HepG2 (cell line): ENCODE results near the gene PML. TPM values are rescaled to one million over a fixed set of nuclear protein-coding genes. Genes with fewer than 3 reads are reported as not detected.

Experiments used
- ARHGAP35 ChIP-seq: sonication (generic); formaldehyde crosslinking; IDR thresholded peaks from 2 replicates; pipeline ENCODE4 v1.9.0; 2022; ENCODE audit warnings: mild to moderate bottlenecking, inconsistent platforms, moderate library complexity, missing genetic modification reagents, borderline replicate concordance
- BORCS8-MEF2B ChIP-seq: sonication (generic); formaldehyde crosslinking; IDR thresholded peaks from 2 replicates; pipeline ENCODE4 v1.8.0; 2022; ENCODE audit warnings: mild to moderate bottlenecking, missing genetic modification reagents
- BRF2 ChIP-seq: sonication (generic); formaldehyde crosslinking; IDR thresholded peaks from 2 replicates; pipeline ENCODE4 v1.8.1; 2022; ENCODE audit warnings: mild to moderate bottlenecking, missing genetic modification reagents
- CENPT ChIP-seq: sonication (generic); formaldehyde crosslinking; IDR thresholded peaks from 2 replicates; pipeline ENCODE4 v1.8.0; 2022; ENCODE audit warnings: low read depth, mild to moderate bottlenecking, moderate library complexity, missing genetic modification reagents
- DNMT1 ChIP-seq: sonication (generic); formaldehyde crosslinking; IDR thresholded peaks from 2 replicates; pipeline ENCODE4 v1.5.1; 2020; ENCODE audit warnings: mild to moderate bottlenecking, missing genetic modification reagents
- KDM2A ChIP-seq: sonication (generic); formaldehyde crosslinking; IDR thresholded peaks from 2 replicates; pipeline ENCODE4 v1.4.0; 2020; ENCODE audit warnings: low read depth, missing genetic modification reagents, borderline replicate concordance
- LCORL ChIP-seq, 2 experiments: fragments of 450-650 bp in 1 of 2; sonication (generic) in 1 of 2; formaldehyde crosslinking in 1 of 2; IDR thresholded peaks; 2 replicates each; pipeline versions ENCODE4 v1.5.0 to v1.6.1; 2017 to 2020; ENCODE audit warnings: antibody characterized with exemption in 1 of 2, missing genetic modification reagents in 1 of 2
- MBD4 ChIP-seq: IDR thresholded peaks from 2 replicates; pipeline ENCODE4 v1.6.1; 2012; ENCODE audit warnings: low read length, inconsistent platforms, borderline replicate concordance
- NFE2 ChIP-seq: sonication (generic); formaldehyde crosslinking; IDR thresholded peaks from 2 replicates; pipeline ENCODE4 v1.4.0; 2020; ENCODE audit warnings: missing genetic modification reagents
- PAX8 ChIP-seq: sonication (generic); formaldehyde crosslinking; IDR thresholded peaks from 2 replicates; pipeline ENCODE4 v1.8.0; 2022; ENCODE audit warnings: mild to moderate bottlenecking, missing genetic modification reagents, borderline replicate concordance
- PRPF4 ChIP-seq: fragments of 200-400 bp; formaldehyde crosslinking; IDR thresholded peaks from 2 replicates; pipeline ENCODE4 v1.6.1; 2016; ENCODE audit warnings: low read length, low read depth; ENCODE audit not compliant: poor library complexity, severe bottlenecking
- RFX5 ChIP-seq: IDR thresholded peaks from 2 replicates; pipeline ENCODE4 v1.6.1; 2011; ENCODE audit warnings: low read depth, low read length, improper control_type of control experiment
- SIX1 ChIP-seq: sonication (generic); formaldehyde crosslinking; IDR thresholded peaks from 2 replicates; pipeline ENCODE4 v1.4.0; 2020; ENCODE audit warnings: missing genetic modification reagents, borderline replicate concordance
- SMARCC2 ChIP-seq: fragments of 450-650 bp; IDR thresholded peaks from 2 replicates; pipeline ENCODE4 v1.6.1; 2017; ENCODE audit warnings: antibody characterized with exemption, mild to moderate bottlenecking
- TOE1 ChIP-seq: sonication (generic); formaldehyde crosslinking; IDR thresholded peaks from 2 replicates; pipeline ENCODE4 v1.4.0; 2020; ENCODE audit warnings: mild to moderate bottlenecking, missing genetic modification reagents
- TRIM22 ChIP-seq: fragments of 450-650 bp; IDR thresholded peaks from 2 replicates; pipeline ENCODE4 v1.6.1; 2017
- USF2 ChIP-seq, 2 experiments: sonication (generic) in 1 of 2; formaldehyde crosslinking in 1 of 2; IDR thresholded peaks; 2 replicates each; pipeline versions ENCODE4 v1.5.1 to v1.6.1; 2011 to 2020; ENCODE audit warnings: borderline replicate concordance in 1 of 2, low read depth in 1 of 2, low read length in 1 of 2, mild to moderate bottlenecking in 1 of 2, missing genetic modification reagents in 1 of 2, moderate library complexity in 1 of 2
- ZFX ChIP-seq: sonication (generic); formaldehyde crosslinking; IDR thresholded peaks from 2 replicates; pipeline ENCODE4 v1.4.0; 2020; ENCODE audit warnings: mild to moderate bottlenecking, low read depth, missing genetic modification reagents, moderate library complexity
- ZNF350 ChIP-seq: sonication (generic); formaldehyde crosslinking; IDR thresholded peaks from 2 replicates; pipeline ENCODE4 v1.4.0; 2020; ENCODE audit warnings: mild to moderate bottlenecking, low read depth, missing genetic modification reagents, borderline replicate concordance
- ZNF367 ChIP-seq: sonication (generic); formaldehyde crosslinking; IDR thresholded peaks from 2 replicates; pipeline ENCODE4 v1.4.0; 2020; ENCODE audit warnings: missing genetic modification reagents, borderline replicate concordance
- ZNF510 ChIP-seq: sonication (generic); formaldehyde crosslinking; IDR thresholded peaks from 2 replicates; pipeline ENCODE4 v1.4.0; 2020; ENCODE audit warnings: low read depth, mild to moderate bottlenecking, missing genetic modification reagents
- ZNF607 ChIP-seq: sonication (generic); formaldehyde crosslinking; IDR thresholded peaks from 2 replicates; pipeline ENCODE4 v1.5.1; 2020; ENCODE audit warnings: missing genetic modification reagents, mild to moderate bottlenecking, borderline replicate concordance
- ZNF710 ChIP-seq: sonication (generic); formaldehyde crosslinking; IDR thresholded peaks from 2 replicates; pipeline ENCODE4 v1.5.0; 2020; ENCODE audit warnings: mild to moderate bottlenecking, missing genetic modification reagents, borderline replicate concordance
- polyA plus RNA-seq, 8 experiments: library from polyadenylated mRNA; depleted of rRNA in 3 of 8; stranded (reverse) in 7 of 8; unstranded in 1 of 8; fragments of >200 nt; fragmentation: Illumina TruSeq in 4 of 8; extraction: Trizol in 4 of 8; gene quantifications; 2 replicates each; pipeline versions ENCODE4 v1.2.1 to v1.2.3, GENCODE V29; 2011 to 2016; ENCODE audit warnings: low read depth in 4 of 8, missing spikeins in 1 of 8, mixed read lengths in 1 of 8; ENCODE audit not compliant: insufficient read depth in 1 of 8
- total RNA-seq, 5 experiments: library from RNA; depleted of rRNA; stranded (reverse); fragments of >200 nt; fragmentation: Illumina TruSeq; extraction: Trizol; gene quantifications; 2 replicates each; pipeline ENCODE4 v1.2.3, GENCODE V29; 2016; ENCODE audit warnings: low read depth in 1 of 5

PML gene
- total and polyA plus RNA-seq, 2 of the 13 experiments (the other 11 are each of a cell fraction or from before 2014, with no cell fraction given), result 2.9 to 3.9 TPM

GRCh38 chr15:73972984-73973682 lies 21.4 kb upstream of the PML start (continued):
- no peak for TF ChIP-seq ZNF710 (CRISPR knock-in tag)
- no peak for TF ChIP-seq ZNF510
- no peak for TF ChIP-seq DNMT1 (CRISPR knock-in tag)
- TF ChIP-seq BRF2 (CRISPR knock-in tag), result no peak
- TF ChIP-seq USF2 (IDR thresholded peaks at IDR 0.05; ENCODE audit: low read depth, low read length), result no peak
- no peak for TF ChIP-seq USF2 (CRISPR knock-in tag; IDR thresholded peaks at IDR 0.05; ENCODE audit: borderline replicate concordance)
- no peak for TF ChIP-seq PRPF4
- TF ChIP-seq ZNF367 (CRISPR knock-in tag), result no peak
- TF ChIP-seq SIX1 (CRISPR knock-in tag), result no peak
- TF ChIP-seq CENPT (CRISPR knock-in tag), result no peak
- no peak for TF ChIP-seq SMARCC2
- TF ChIP-seq ARHGAP35 (CRISPR knock-in tag), result no peak
- TF ChIP-seq TRIM22, result no peak
- TF ChIP-seq BORCS8-MEF2B (CRISPR knock-in tag), result no peak
- peak; percentile 43; the same call in 1 of the 2 replicates for TF ChIP-seq KDM2A (CRISPR knock-in tag)
- no peak for TF ChIP-seq RFX5
- TF ChIP-seq NFE2 (CRISPR knock-in tag), result no peak
- no peak for TF ChIP-seq ZNF607 (CRISPR knock-in tag)
- TF ChIP-seq ZFX (CRISPR knock-in tag), result no peak
- no peak for TF ChIP-seq TOE1 (CRISPR knock-in tag)
- TF ChIP-seq ZNF350 (CRISPR knock-in tag), result peak; percentile 53; the same call in 1 of the 2 replicates
- TF ChIP-seq MBD4, result no peak
- no peak for TF ChIP-seq PAX8 (CRISPR knock-in tag)
- no peak for TF ChIP-seq LCORL (IDR thresholded peaks at IDR 0.05)
- no peak for TF ChIP-seq LCORL (CRISPR knock-in tag; IDR thresholded peaks at IDR 0.05)
